Tongue (tissue), 2 donors: Measurements from ENCODE around the gene UGCG. TPM values are rescaled to one million over a fixed set of nuclear protein-coding genes. Genes with fewer than 3 reads are reported as not detected.
"Not testable (repeated sequence)": the region's sequence is repeated elsewhere in the genome, so short reads cannot be mapped to it uniquely, and the experiment has no call there.

Experiments
- DNase-seq: peaks from one replicate; pipeline ENCODE4 v3.0.0-alpha.2; 2015
- total RNA-seq: library from RNA; depleted of rRNA; stranded (reverse); fragments of >200 nt; gene quantifications from one replicate; pipeline ENCODE4 v1.2.3, GENCODE V29; 2014

Gene UGCG
- total RNA-seq, result 44.6 TPM

- DNase-seq, result peak; percentile 96
Observed at GRCh38 chr9:111895996-111896941, at the start of gene UGCG. UGCG (plus strand) TSS chr9:111896814; CDS start chr9:111897216, 402 bp downstream.

GRCh38 chr9:111851553-111851952, 45.1 kb upstream of the UGCG start:
- DNase-seq, result no peak

- DNase-seq, result no peak
Observed at GRCh38 chr9:111852291-111852690, 44.3 kb upstream of the UGCG start.

- no peak for DNase-seq
Observed at GRCh38 chr9:111853450-111853827, 43.2 kb upstream of the UGCG start.

- DNase-seq, result no peak
Observed at GRCh38 chr9:111854799-111855198, 41.8 kb upstream of the UGCG start.

- peak; percentile 11 for DNase-seq
Observed at GRCh38 chr9:111857555-111858211, 38.9 kb upstream of the UGCG start.

- DNase-seq, result no peak
Observed at GRCh38 chr9:111860443-111860842, 36.2 kb upstream of the UGCG start.

- no peak for DNase-seq
Observed at GRCh38 chr9:111863636-111864035, 33.0 kb upstream of the UGCG start.

GRCh38 chr9:111866976-111867375, 29.6 kb upstream of the UGCG start:
- DNase-seq, result no peak

GRCh38 chr9:111868475-111868874, 28.1 kb upstream of the UGCG start:
- no peak for DNase-seq

- no peak for DNase-seq
Observed at GRCh38 chr9:111870774-111871498, 25.7 kb upstream of the UGCG start.

- no peak for DNase-seq
Observed at GRCh38 chr9:111871499-111871855, 25.1 kb upstream of the UGCG start.

GRCh38 chr9:111872886-111873285, 23.7 kb upstream of the UGCG start:
- no peak for DNase-seq

GRCh38 chr9:111873901-111874300, 22.7 kb upstream of the UGCG start:
- peak; percentile 20 for DNase-seq

- DNase-seq, result no peak
Observed at GRCh38 chr9:111874500-111874899, 22.1 kb upstream of the UGCG start.

GRCh38 chr9:111875291-111875690, 21.3 kb upstream of the UGCG start:
- DNase-seq, result not testable (repeated sequence)

GRCh38 chr9:111875691-111876090, 20.9 kb upstream of the UGCG start:
- DNase-seq, result not testable (repeated sequence)

- DNase-seq, result no peak
Observed at GRCh38 chr9:111876179-111876578, 20.4 kb upstream of the UGCG start.

- DNase-seq, result no peak
Observed at GRCh38 chr9:111877420-111877819, 19.2 kb upstream of the UGCG start.

GRCh38 chr9:111878946-111879345, 17.7 kb upstream of the UGCG start:
- no peak for DNase-seq

GRCh38 chr9:111886983-111887718, 9.5 kb upstream of the UGCG start:
- no peak for DNase-seq

- DNase-seq, result no peak
Observed at GRCh38 chr9:111890334-111890733, 6.3 kb upstream of the UGCG start.
